Measurements from ENCODE around the gene SLC44A4.
"Not testable (repeated sequence)": the region's sequence is repeated elsewhere in the genome, so short reads cannot be mapped to it uniquely, and the experiment has no call there.

SLC44A4 gene

DNA sequence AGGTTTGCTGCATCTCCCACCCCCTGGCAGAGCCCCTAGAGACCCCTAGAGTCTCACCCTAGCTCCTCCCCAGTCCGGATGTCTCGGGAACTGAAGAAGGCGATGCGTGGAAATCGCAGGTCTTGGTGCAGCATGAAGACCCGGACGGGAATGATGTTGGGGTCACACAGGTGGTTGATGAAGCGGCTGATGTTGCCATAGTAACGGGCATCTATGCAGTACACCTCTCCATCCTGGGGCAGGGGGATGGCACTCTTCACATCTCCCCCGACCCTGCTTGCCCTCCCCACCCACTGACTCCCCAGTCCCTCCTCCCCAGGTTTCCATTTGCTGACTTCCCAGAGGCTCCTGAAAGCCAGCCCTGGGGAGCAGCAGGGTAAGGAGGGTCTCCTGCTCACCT, 1.8 kb upstream of the SLC44A4 start:
- no peak overlapping the region for H3K4me3 ChIP-seq (ENCODE audit: low read depth, low read length)

DNA sequence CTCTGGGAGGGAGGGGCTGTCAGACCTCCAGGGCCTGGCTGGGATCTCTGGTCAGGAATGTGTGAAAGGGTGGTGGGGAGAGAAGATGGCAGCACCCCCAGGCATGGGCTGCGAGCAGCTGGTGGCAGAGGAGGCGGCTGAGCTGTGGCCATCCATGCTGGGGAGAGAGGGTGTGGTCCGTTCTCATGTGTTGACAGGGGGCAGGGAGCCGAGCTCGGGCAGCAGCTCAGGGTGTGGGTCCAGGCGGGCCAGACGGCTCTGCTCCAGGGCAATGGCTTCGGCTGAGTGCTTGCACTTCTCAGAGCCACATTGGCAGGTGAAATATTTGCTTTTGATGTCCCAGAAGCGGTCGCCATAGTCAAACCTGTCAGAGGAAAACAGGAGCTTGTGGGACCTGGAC, 1.1 kb upstream of the SLC44A4 start:
- H3K4me3 ChIP-seq (ENCODE audit: low read depth, low read length) = no peak overlapping the region

DNA sequence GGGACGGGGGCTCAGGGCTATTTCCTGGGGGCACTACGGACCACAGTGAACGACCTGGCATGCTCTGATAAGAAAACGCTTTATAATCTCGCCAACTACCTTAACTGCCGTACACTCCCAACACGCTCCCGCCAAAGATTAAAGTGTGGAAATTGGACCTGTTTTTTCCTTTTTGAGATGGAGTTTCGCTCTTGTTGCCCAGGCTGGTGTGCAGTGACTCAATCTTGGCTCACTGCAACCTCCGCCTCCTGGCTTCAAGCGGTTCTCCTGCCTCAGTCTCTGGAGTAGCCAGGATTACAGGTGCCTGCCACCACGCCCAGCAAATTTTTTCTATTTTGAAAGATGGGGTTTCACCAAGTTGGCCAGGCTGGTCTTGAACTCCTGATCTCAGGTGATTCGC, 346 bp upstream of the SLC44A4 start:
- H3K4me3 ChIP-seq (ENCODE audit: low read depth, low read length) = no peak overlapping the region

DNA sequence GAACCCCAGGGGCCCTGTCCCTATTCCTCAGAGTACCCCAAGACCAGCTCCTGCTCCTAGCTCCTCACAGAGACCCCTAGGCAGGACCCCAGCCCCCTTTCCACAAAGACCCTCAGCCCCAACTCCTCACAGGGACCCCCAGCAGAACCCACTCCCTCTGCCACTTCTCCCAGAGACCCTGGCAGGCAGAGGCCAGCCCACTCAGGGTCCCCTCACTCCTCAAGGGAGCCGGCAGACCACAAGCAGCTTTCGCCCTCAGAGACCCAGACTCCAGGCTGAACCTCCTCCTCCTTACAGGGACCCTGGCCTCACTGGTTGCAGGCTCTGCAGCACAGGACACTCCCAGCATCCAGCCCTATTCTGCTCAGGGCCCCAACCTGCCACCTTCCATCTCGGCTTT, 575 bp downstream of the SLC44A4 start:
- no peak overlapping the region for H3K4me3 ChIP-seq (ENCODE audit: low read depth, low read length)

DNA sequence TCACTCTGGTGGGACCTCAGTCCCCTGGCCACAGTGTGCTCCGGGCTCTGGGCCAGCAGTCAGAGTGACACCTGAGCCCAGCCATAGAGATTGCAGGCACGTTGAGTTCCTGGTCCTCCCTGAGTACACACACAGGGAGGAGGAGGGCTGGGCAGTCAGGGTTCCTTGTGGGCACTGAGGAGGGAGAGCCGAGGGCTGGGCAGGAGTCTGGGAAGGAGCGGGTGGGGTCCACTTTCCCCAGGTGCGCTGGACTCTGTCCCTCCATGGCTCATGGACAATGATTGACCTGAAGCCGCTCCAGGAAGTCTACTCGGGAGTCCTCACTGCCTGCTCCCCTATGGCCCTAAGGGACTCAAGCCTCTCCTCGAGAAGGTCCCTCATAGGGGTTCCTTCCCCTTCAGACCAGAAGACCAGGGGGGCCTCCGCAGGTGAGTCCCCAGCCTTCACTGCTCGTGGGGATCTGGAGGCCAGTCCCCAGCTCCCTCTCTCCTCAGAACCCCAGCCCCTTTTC, 1.1 kb downstream of the SLC44A4 start:
- no peak overlapping the region for H3K4me3 ChIP-seq (ENCODE audit: low read depth, low read length)

DNA sequence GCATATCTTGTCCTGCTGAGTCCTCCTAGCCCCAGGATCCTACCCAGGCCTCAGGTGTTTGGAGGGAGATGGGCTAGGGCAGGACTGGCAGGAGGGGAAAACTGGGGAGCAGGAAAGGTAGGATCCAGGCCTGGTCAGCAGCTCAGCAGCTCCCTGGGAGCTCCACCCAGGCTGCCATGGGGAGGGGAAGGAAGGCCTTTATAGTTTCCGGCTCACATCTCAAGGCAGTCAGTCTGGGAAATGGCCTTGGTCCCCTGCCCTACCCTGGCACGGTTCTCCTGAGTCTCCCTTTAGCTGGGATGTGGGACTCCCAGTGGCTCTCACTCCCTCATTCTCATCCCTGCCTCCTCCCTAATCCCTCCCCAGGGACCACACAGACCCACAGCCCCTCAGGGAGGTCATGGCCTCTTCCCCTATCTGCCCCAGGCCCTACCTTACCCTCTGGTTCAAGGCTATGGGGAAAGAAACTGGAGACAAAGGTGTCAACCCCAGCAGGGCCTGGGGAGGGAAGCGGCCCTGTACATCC, 1.6 kb downstream of the SLC44A4 start:
- no peak overlapping the region for H3K4me3 ChIP-seq (ENCODE audit: low read depth, low read length)

DNA sequence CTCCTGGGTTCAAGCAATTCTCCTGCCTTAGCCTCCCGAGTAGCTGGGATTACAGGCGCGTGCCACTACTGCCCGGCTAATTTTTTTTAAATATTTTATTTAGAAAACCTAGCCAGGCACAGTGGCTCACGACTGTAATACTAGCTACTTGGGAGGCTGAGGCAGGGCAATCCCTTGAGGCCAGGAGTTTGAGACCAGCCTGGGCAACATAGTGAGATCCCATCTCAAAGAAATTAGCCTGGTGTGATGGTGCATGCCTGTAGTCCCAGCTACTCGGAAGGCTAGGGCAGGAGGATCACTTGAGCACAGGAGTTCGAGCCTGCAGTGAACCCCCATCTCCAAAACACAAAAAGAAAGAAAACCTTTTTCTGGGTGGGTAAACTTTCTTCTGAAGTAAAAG, 2.4 kb downstream of the SLC44A4 start:
- H3K4me3 ChIP-seq (ENCODE audit: low read depth, low read length) = no peak overlapping the region

DNA sequence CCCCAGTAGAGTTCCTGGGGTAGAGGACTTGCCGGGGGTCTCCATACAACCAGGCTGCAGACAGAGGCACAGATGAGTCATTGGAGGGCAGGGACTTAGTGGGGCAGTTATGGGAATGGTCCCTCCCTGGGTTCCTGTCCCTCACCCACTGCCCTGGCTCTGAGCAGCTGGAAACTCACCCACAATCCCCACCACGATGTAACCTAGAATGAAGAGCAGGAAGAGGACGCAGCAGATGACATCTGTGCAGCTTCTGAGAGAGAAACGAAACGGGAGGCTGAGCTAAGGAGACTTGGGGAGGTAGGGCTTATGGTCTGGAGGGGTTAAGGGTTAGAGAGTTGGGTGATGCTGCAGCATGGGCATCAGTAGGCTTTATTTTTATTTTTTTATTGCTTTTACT, 2.9 kb downstream of the SLC44A4 start:
- no peak overlapping the region for H3K4me3 ChIP-seq (ENCODE audit: low read depth, low read length)

DNA sequence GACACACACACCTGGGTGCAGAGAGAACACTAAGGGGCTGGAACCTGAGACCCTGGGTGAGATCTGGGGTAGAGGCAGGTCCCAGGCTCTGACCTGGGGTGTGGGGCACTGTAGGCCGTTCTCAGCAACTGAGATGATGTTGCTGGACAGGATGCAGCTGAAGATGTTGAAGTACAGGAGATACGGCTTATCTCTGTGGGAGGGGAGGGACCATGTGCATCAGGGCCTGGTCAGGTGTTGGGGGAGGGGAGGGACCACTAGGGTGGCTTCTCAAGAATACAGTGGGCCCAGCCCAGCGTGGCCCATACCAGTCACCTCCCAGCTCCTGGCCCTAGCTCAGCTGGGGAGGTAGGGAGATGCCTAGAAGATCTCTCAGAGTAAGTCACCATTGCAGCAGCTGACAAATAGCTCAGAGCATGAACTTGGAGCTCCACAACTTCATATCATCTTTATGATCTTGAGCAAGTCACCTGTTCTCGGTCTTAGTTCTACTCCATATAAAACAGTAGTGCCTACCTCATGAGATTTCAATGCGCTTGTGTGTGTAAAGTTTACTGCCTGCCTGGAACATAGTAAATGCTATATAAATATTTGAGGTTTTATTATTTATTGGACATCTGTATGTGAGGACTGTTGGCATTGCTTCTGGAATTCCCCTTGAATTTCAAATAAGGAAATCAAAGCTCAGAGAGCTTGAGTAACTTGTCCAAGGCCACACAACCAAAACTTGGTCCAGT, 3.8 kb downstream of the SLC44A4 start:
- H3K4me3 ChIP-seq (ENCODE audit: low read depth, low read length) = no peak overlapping the region

DNA sequence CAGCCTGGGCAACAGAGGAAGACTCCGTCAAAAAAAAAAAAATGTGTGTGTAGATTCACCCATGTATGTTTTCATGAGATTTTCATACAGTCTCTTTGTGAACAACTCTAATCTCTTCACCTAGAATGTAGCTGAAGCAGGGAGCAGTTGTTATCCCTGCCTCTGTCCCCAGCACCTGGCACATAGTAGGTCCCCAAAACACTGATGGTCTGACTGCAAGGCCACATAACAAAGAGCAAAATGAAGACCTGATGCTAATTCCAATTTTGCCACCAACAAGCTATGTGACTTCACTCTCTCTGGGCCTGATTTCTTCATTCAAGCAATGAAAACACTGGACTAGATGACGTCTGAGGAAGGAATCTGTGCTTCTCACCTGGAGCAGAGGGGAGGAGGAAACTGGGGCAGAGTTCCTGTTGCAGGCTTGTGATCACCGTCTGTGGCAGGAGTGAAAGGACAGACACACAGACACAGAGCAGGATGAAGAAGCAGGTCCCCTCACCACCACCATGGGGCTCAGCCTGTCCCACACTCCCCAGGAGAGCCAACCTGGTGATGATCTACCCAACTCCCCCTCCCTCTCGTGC, 4.6 kb downstream of the SLC44A4 start:
- no peak overlapping the region for H3K4me3 ChIP-seq (ENCODE audit: low read depth, low read length)

DNA sequence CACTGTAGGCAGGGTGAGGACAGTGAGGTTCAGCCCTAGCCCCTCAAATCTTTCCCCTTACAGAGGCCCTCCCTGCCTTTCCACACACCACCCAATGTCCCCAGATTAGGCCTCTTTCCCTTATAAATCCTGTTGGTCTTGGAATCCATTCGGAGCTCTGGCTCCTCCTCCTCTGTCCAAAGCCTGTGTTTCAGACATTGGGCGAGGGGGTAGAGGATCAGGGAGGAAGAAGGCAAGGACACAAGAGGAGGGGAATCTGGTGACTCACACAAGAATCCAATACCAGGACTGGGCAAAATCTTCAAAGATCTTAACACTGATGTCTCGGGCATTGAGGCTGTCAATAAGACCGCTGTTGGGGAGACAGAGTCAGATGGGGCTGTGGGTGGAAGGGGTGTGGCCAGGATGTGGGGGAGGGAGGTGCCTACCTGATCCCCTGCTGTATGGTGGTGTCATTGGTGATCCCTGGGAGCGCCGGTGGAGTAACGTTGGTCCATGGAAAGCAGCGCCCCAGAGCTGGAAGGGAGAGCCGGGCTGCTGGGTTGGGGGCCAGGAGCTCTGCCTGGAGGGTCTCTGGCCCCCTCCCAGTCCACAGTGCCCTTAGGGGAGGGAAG, 7.6 kb downstream of the SLC44A4 start:
- no peak overlapping the region for H3K4me3 ChIP-seq (ENCODE audit: low read depth, low read length)

DNA sequence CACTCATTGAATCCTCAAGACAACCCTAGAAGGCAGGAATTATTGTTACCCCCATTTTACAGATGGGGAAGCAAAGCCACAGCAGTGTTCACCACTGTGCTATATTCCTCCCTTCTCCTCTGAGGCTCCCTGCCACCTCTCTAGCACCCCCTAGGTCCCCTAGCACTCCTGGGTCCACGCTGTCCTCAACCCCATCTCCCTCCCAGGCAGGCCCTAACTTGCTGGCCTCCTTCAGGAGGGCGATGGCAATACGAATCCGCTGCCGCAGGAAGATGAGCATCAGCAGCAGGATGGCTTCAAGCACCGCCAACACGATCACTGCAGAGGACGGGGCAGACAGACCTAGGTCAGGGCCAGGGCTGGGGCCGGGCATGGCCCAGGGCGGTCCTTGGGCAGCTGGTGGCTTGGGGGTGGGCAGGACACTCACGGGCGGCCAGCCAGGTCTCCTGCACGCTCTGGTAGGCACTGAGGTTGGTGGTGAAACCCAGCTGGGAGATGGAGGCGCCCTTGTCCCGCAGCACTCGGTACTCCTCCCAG, 8.3 kb downstream of the SLC44A4 start:
- H3K4me3 ChIP-seq (ENCODE audit: low read depth, low read length) = no peak overlapping the region

DNA sequence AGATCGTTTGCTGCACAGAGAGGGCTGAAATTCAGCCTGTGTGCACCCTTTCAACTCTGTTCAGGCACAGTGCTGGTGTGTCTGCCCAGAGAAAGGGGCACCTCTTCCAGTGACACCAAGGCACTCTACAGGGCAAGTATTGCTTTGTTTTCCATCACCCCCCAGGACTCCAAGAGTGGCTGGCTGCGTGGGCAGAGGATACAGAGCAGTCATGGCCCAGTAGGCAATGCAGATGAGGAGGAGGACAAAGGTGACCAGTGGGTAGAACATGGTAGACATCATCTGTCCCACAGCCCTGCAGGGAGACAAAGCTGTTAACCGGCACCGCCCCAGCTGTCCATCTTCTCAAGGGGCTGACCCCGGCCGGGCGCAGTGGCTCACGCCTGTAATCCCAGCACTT, 9.5 kb downstream of the SLC44A4 start:
- no peak overlapping the region for H3K4me3 ChIP-seq (ENCODE audit: low read depth, low read length)

DNA sequence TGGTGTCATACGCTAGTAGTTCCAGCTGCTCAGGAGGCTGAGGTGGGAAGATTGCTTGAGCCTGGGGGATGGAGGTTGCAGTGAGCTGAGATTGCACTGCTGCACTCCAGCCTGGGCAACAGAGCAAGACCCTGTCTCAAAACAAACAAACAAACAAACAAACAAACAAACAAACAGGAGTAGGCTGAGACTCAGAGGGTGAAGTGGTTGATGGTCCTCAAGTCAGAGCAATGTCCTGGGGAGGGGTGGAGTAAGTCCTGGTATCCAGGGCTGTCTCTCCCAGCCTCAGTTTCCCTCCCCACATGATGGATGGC, 10.2 kb downstream of the SLC44A4 start:
- not testable (repeated sequence) for H3K4me3 ChIP-seq (ENCODE audit: low read depth, low read length)

DNA sequence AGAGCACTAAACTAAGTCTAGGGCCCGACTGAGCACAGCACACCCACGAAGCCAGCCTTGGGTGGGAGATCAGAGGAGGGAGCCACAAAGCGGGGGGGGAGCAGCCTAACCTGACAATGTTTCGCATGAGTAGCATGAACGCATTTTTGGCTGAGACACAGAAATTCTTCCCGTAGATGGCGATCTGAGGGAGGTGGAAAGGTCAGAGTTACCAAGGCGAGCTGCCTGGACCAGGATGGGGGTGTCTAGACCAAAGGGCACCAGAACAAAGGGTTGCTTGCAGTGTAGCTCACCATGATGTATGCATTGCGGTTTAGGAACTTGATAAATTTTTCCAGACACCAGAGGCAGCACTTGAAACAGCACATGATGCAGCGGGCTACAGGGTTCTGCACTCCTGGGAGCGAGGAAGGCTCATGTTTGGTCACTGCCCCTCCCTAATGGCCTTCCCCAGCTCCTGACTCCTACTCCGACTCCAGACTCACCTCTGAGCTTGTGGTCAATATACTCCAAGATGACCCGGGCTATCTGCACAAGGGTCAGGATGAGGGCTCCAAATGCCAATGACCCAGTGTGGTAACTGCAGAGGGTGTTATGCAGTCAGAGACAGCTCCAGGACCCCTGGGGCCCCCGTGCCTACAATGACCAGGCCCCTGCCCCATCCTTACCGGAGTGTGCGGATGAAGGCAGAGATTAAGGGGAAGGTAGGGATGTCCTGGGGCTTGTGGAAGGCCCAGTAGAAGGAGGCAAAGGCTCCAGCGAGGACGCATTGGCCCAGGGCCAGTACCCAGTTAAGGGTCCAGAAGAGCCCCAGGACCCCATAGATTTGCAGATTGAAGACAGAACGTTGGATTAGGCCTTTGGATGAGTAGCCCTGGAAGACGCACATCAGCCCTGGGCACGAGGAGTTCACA, 13.3 kb downstream of the SLC44A4 start:
- H3K4me3 ChIP-seq (ENCODE audit: low read depth, low read length) = no peak overlapping the region

DNA sequence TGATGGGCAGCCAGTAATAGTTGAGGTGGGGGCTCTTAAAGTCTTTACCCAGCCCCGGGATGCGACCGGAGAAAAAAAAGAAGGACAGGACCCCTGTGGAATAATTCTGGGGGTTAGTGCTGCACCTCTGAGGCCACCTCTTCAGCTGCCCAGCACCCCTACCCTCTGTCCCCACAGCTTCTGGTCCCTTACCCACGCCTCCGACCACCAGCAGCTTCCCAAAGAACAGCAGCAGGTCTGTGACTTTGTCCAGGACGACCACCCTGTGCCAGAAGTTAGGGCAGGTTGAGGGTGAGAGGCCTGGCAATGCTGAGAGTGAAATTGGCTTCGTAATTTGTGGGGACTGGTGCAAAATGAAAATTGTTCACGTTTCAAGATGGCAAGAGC, 14.0 kb downstream of the SLC44A4 start:
- no peak overlapping the region for H3K4me3 ChIP-seq (ENCODE audit: low read depth, low read length)

DNA sequence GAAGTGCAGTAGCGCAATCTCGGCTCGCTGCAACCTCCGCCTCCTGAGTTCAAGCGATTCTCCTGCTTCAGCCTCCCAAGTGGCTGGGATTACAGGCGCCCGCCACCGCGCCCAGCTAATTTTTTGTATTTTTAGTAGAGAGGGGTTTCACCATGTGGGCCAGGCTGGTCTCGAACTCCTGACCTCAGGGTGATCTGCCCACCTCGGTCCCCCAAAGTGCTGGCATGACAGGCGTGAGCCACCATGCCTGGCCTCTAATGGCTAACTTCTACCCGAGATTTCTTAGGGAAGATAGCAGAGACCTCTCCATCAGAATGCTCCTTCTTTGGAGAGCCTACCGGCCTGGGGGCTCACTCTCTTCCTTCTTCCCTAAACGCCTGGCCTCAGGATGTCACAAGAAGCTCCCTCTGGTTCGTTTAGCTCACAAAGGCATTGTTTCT, 14.7 kb downstream of the SLC44A4 start:
- peak overlapping the region; percentile 72 for H3K4me3 ChIP-seq (ENCODE audit: low read depth, low read length)

DNA sequence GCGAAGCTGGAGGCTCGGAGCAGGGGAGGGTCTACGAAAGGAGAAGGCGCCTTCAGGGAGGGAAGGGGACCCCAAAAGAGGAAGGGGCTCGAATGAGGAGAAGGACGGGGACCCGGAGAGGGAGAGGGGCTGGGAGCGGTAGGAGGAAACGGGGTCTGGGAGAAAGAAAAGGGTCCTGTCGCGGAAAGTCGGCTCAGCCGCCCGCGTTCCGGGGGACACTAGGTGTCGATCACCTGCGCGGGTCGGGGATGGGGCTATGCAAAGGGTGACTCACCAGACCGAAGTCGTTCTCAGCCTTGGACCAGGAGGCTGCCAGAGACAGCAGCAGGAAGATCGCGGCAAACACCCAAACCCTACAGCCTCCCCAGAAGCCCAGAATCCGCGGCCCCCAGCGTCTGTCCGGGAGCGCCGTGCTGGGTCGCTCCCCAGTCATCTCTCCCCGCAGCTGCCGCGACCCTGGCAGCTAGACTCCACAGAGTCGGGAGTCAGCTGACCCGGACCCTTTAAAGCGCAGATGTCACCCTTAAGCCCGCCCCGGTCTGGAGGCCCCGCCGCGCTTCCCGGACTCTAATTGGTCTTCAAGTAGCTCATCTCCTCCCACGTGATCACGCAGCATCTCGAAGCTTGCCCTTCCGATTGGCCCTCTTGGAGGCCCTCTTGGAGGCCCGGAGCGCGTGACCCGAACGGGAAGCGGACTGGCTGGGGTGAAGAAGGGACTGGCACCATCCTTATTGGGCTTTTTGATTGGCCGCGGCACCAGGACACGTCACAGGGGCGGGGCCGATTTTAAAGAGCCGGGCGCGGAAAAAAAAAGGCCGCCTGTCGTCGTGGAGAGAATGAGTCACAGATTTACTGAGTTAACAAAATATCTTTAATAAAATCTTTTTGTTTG, 16.2 kb downstream of the SLC44A4 start, which contains the start of gene NEU1:
TSS of gene NEU1 (minus strand) at position 478 of the 892 bp plus-strand sequence. CDS start at position 433, 45 bp downstream.
- H3K4me3 ChIP-seq (ENCODE audit: low read depth, low read length) = peak within 1 kb of the TSS; percentile 77

DNA sequence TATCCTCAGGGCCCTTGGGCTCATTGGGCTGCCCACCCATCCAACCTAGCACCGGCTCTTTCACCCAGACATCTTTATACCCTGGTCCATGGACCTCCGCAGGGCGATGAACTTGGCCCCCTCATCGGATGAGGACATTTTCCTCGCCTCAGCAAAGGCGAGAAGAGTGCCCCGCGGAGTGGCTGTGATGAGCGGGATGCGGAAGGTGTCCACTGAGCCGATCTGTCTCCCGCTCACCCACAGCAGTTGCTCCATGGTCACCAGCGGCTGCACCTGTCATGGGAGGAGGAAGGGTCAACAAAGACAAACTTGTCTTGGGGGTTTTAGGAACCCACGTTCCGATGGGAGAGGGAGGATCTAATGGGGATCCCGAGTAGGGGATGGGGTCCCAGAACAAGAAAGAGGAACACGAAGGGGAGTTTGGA, 16.9 kb downstream of the SLC44A4 start:
- peak overlapping the region; percentile 77 for H3K4me3 ChIP-seq (ENCODE audit: low read depth, low read length)

DNA sequence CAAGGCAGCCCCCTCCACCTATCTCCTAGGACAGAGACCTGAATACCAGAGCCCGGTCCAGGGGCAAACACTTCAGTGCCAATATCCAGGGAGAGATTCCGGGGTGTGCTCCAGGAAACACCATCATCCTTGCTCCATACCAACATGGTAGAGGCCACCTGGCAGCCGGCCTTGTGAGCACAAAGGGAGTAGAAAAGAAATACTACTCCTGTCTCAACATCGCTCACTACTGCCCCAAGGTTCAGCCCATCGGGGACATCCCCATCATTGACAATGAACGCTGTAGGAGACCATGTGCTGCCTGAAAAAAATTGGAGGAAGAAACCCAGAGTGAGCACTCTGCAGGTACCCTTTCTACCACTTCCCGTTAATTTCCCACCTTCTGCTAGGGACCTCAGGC, 17.6 kb downstream of the SLC44A4 start:
- no peak overlapping the region for H3K4me3 ChIP-seq (ENCODE audit: low read depth, low read length)

All from iPS-11a (cell line).